Esophagus muscularis mucosa (tissue), 4 donors: ENCODE data around the gene TMEM125. TPM values are rescaled to one million over a fixed set of nuclear protein-coding genes. Genes with fewer than 3 reads are reported as not detected.

Source experiments
- DNase-seq: peaks from one replicate; pipeline ENCODE4 v3.0.0-alpha.2; 2017; ENCODE audit errors: extremely low spot score
- H3K27ac ChIP-seq, 4 donors: fragments of 200-600 bp; sonication (generic); replicated peaks in 1 of 4; 1 replicate in 3 of 4; 2 replicates in 1 of 4; pipeline ENCODE4 v1.5.1; 2016 to 2019; ENCODE audit warnings: mild to moderate bottlenecking in 1 of 4
- H3K27me3 ChIP-seq, 4 donors: fragments of 200-600 bp; sonication (generic); one replicate each; pipeline versions ENCODE4 v1.5.1 to v1.6.0; 2016 to 2019
- H3K36me3 ChIP-seq, 4 donors: fragments of 200-600 bp; sonication (generic); one replicate each; pipeline ENCODE4 v1.5.1; 2016 to 2019
- H3K4me1 ChIP-seq, 4 donors: fragments of 200-600 bp; sonication (generic); one replicate each; pipeline ENCODE4 v1.5.1; 2016 to 2019
- H3K4me3 ChIP-seq, 4 donors: fragments of 200-600 bp; sonication (generic); 1 replicate in 2 of 4; 2 replicates in 2 of 4; pipeline ENCODE4 v1.5.1; 2016 to 2019; ENCODE audit warnings: mild to moderate bottlenecking in 4 of 4, moderate library complexity in 1 of 4
- H3K9me3 ChIP-seq, 4 donors: fragments of 200-600 bp; sonication (generic); 1 replicate in 3 of 4; 2 replicates in 1 of 4; pipeline ENCODE4 v1.5.1; 2016 to 2019
- CTCF ChIP-seq, 3 experiments: fragments of 200-600 bp in 2 of 3; fragments of 450-650 bp in 1 of 3; sonication (generic) in 2 of 3; IDR thresholded peaks; one replicate each; pipeline ENCODE4 v1.5.1; 2017 to 2019; ENCODE audit warnings: antibody characterized with exemption in 3 of 3, mild to moderate bottlenecking in 2 of 3, moderate library complexity in 1 of 3
- EP300 ChIP-seq: sonication (generic); formaldehyde crosslinking; IDR thresholded peaks from one replicate; pipeline ENCODE4 v1.6.1; 2017; ENCODE audit warnings: antibody characterized with exemption
- POLR2A ChIP-seq: fragments of 450-650 bp; IDR thresholded peaks from one replicate; pipeline ENCODE4 v1.6.1; 2017; ENCODE audit warnings: antibody characterized with exemption, moderate library complexity, mild to moderate bottlenecking, low read depth
- POLR2AphosphoS5 ChIP-seq, 2 donors: sonication (generic); formaldehyde crosslinking; IDR thresholded peaks; one replicate each; pipeline ENCODE4 v1.6.1; 2017; ENCODE audit warnings: antibody characterized with exemption in 2 of 2
- WGBS: methylation state at CpG from one replicate; pipeline ENCODE4 v1.1.5; 2018; 5-methylcytosine and 5-hydroxymethylcytosine counted together
- intact Hi-C: fragments of 100-400 bp; cut with DNase I; formaldehyde crosslinking; loops from one replicate; pipeline ENCODE4 v1.15.1; 2023
- total RNA-seq, 4 donors: library from RNA; depleted of rRNA; stranded (reverse); fragments of >200 nt; gene quantifications; one replicate each; pipeline versions ENCODE4 v1.1.0 to v1.2.1, GENCODE V29; 2016

TMEM125 gene
- total RNA-seq, 4 donors from 2014 or later = 0.26 to 0.40 TPM; not detected in 2

GRCh38 chr1:43282220-43283195, 12.7 kb downstream of the TMEM125 start:
- H3K27ac ChIP-seq = no peak overlapping the region
- intact Hi-C loops = no loop called here
- DNase-seq = no peak
- H3K36me3 ChIP-seq = no peaks in the 10 kb centered on the region
- H3K4me1 ChIP-seq = no peaks in the 10 kb centered on the region
- WGBS = 90% methylated on average over 9 of the region's 15 CpGs
- TF ChIP-seq EP300 = no peak
- no peak for TF ChIP-seq POLR2A
- TF ChIP-seq CTCF (IDR thresholded peaks at IDR 0.05) = no peak
- no peak for TF ChIP-seq POLR2AphosphoS5 (IDR thresholded peaks at IDR 0.05)
- no peaks in the 10 kb centered on the region for H3K9me3 ChIP-seq
- H3K4me3 ChIP-seq = no peak overlapping the region
- H3K27me3 ChIP-seq = peaks cover 0 to 10% (median 0%) of the 10 kb centered on the region in 4 donors

GRCh38 chr1:43284065-43284464, 14.3 kb downstream of the TMEM125 start:
- Histone ChIP-seq H3K36me3 (no peaks in the 10 kb centered on the region), H3K27me3 (peaks cover 0 to 10% (median 0%) of the 10 kb centered on the region in 4 donors), H3K27ac (no peak overlapping the region), H3K9me3 (no peaks in the 10 kb centered on the region), H3K4me3 (no peak overlapping the region), H3K4me1 (no peaks in the 10 kb centered on the region)
- no peak for DNase-seq
- TF ChIP-seq POLR2AphosphoS5 (IDR thresholded peaks at IDR 0.05) = no peak
- TF ChIP-seq POLR2A = no peak
- TF ChIP-seq CTCF (IDR thresholded peaks at IDR 0.05) = no peak
- TF ChIP-seq EP300 = no peak
- intact Hi-C loops = no loop called here
- WGBS = 91% methylated on average over 3 of the region's 3 CpGs

- intact Hi-C loops = no loop called here
- H3K9me3 ChIP-seq = no peaks in the 10 kb centered on the region
- H3K27me3 ChIP-seq = peaks cover 0 to 10% (median 0%) of the 10 kb centered on the region in 4 donors
- no peak overlapping the region for H3K4me3 ChIP-seq
- no peaks in the 10 kb centered on the region for H3K36me3 ChIP-seq
- H3K4me1 ChIP-seq = no peaks in the 10 kb centered on the region
- H3K27ac ChIP-seq = no peak overlapping the region
- 78% methylated on average over 10 of the region's 12 CpGs for WGBS
- no peak for DNase-seq
- TF ChIP-seq CTCF (IDR thresholded peaks at IDR 0.05) (no peak), POLR2AphosphoS5 (IDR thresholded peaks at IDR 0.05) (no peak), EP300 (no peak), POLR2A (no peak)
Measured at GRCh38 chr1:43284546-43285110, 14.8 kb downstream of the TMEM125 start.

- peak within 1 kb of the TSS in 1 of 4 donors; percentile 16 for H3K4me3 ChIP-seq
- WGBS = 54% methylated on average over 16 of the region's 19 CpGs
- no peak for TF ChIP-seq CTCF (IDR thresholded peaks at IDR 0.05)
- no peak for TF ChIP-seq POLR2A
- no peak for TF ChIP-seq POLR2AphosphoS5 (IDR thresholded peaks at IDR 0.05)
- TF ChIP-seq EP300 = no peak
- no peaks in the 10 kb centered on the region for H3K36me3 ChIP-seq
- no peaks in the 10 kb centered on the region for H3K4me1 ChIP-seq
- DNase-seq = no peak
- intact Hi-C loops = no loop called here
- H3K27ac ChIP-seq = no peak within 1 kb of the TSS
- H3K9me3 ChIP-seq = no peaks in the 10 kb centered on the region
- H3K27me3 ChIP-seq = peaks cover 0 to 10% (median 0%) of the 10 kb centered on the region in 4 donors
Measured at GRCh38 chr1:43285269-43285990, 15.6 kb downstream of the TMEM125 start, which contains the start of gene C1orf210. TSS of gene C1orf210 (minus strand) at chr1:43285581. CDS start at chr1:43283270, 2,311 bp downstream.
